Measurements from ENCODE around the gene AGTRAP. TPM values are rescaled to one million over a fixed set of nuclear protein-coding genes. Genes with fewer than 3 reads are reported as not detected.

Gene AGTRAP
- total RNA-seq, 2 experiments from 2014 or later = 16.5 to 18.0 TPM

DNA sequence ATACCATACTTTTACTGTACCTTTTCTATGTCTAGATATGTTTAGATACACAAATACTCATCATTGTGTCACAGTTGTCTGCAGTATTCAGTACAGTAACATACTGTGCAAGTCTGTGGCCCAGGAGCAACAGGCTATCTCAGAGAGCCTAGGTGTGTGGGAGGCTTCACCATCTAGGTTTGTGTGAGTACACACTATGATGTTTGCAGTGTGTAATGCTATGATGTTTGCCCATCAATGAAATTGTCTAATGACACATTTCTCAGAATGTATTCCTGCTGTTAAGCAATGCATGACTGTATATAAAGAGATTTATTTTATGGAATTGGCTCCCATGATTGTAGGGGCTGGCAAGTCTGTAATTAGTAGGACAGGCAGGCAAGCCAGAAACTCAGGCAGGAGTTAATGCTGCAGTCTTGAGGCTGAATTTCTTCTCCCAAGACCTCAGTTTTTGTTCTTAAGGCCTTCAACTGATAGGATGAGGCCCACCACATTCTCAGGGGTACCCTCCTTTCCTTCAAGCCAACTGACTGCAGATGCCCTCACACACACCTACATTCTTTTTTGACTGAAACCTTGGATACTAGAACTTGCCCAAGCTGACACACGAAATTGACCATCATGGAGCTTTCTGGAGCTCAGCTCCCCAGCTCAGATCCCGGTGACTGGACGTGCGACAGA lies 7.7 kb upstream of the AGTRAP start:
- no peak for DNase-seq
- Mint-ChIP-seq H3K27ac (no peak overlapping the region), H3K27me3 (no peaks in the 10 kb centered on the region), H3K9me3 (no peaks in the 10 kb centered on the region), H3K36me3 (no peaks in the 10 kb centered on the region), H3K4me1 (ENCODE audit: low read depth) (peaks cover 33% of the 10 kb centered on the region), H3K4me3 (no peak overlapping the region)
- CTCF ChIA-PET = interaction anchor here (1.0 to 1.6 kb wide), 3 partner anchors 9 to 78 kb away, joined by 3 to 4 read pairs (median 4); no protein-coding TSS in a partner anchor
- intact Hi-C loops (cut with micrococcal nuclease) = no loop called here
- POLR2A ChIA-PET = no interaction called here

DNA sequence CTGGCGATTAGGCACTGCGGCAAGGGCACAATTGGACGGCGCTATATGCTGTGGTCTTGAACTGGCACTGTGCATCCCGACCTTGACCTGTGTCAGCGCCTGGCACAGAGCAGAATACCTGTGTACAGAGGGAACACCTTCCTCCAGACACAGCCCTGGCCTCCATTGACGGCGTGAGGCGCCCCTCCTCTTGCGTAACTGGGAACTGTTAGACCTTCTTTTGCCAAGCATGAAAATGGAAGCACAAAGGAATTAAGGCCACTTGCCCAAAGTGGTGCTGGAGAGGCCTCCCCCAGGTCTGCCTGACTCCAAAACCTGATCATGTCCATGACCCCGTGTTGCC lies 6.8 kb upstream of the AGTRAP start:
- no peak for DNase-seq
- ChIA-PET CTCF (interaction anchor here (1.0 to 1.6 kb wide), 3 partner anchors 10 to 79 kb away, joined by 3 to 4 read pairs (median 4); no protein-coding TSS in a partner anchor), POLR2A (no interaction called here)
- no peaks in the 10 kb centered on the region for H3K27me3 Mint-ChIP-seq
- no peaks in the 10 kb centered on the region for H3K9me3 Mint-ChIP-seq
- peaks cover 33% of the 10 kb centered on the region for H3K4me1 Mint-ChIP-seq (ENCODE audit: low read depth)
- intact Hi-C loops (cut with micrococcal nuclease) = no loop called here
- no peak overlapping the region for H3K27ac Mint-ChIP-seq
- no peaks in the 10 kb centered on the region for H3K36me3 Mint-ChIP-seq
- no peak overlapping the region for H3K4me3 Mint-ChIP-seq

DNA sequence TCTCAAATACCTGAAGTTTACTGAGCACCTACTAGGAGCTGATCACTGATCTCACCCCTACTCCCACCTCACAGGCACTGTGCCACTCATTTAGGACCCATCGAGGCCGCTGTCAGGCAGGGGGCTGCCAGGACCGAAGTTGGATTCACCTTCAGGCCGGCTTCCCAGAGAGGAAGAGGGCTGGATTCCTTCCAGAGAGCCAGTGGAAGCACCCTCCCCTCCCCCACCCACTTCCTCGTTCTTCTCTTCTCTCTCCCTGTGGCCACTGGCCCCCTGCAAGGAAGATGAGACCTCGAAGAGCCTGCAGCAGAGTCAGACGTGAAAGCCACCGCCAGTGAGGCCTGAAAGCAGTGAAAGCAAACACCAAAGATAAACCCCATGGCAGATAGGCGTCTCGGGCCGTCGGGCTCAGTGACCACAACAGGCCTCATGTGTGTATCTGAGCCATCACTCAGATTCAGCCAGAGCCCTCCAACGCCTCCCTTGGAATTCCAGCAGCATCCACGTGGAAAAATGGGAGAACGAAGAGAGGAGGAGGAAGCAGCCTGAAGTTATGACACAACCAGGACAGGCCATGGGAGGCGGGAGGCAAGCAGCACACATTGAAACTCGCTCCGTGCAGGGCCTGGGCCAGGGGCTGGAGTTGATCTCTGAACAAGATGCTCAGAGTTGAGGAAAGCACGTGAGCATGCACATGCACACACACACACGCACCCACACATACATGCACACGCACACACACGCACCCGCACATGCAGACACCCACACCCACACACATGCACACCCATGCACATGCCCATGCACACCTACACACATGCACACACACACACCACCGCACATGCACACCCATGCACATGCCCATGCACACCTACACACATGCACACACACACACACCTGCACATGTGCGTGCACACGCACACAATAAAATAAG lies 6.2 kb upstream of the AGTRAP start:
- no peaks in the 10 kb centered on the region for H3K36me3 Mint-ChIP-seq
- peak overlapping the region; percentile 57 for H3K4me3 Mint-ChIP-seq
- intact Hi-C loops (cut with micrococcal nuclease) = no loop called here
- peaks cover 33% of the 10 kb centered on the region for H3K4me1 Mint-ChIP-seq (ENCODE audit: low read depth)
- CTCF ChIA-PET = interaction anchor here (1.2 to 2.0 kb wide), 4 partner anchors 10 to 79 kb away, joined by 3 to 10 read pairs (median 4); no protein-coding TSS in a partner anchor
- no peaks in the 10 kb centered on the region for H3K9me3 Mint-ChIP-seq
- no peaks in the 10 kb centered on the region for H3K27me3 Mint-ChIP-seq
- DNase-seq = no peak
- H3K27ac Mint-ChIP-seq = peak overlapping the region; percentile 67
- POLR2A ChIA-PET = interaction anchor here (1.3 kb wide), 1 partner anchor 65 kb away, joined by 4 read pairs; no protein-coding TSS in a partner anchor

DNA sequence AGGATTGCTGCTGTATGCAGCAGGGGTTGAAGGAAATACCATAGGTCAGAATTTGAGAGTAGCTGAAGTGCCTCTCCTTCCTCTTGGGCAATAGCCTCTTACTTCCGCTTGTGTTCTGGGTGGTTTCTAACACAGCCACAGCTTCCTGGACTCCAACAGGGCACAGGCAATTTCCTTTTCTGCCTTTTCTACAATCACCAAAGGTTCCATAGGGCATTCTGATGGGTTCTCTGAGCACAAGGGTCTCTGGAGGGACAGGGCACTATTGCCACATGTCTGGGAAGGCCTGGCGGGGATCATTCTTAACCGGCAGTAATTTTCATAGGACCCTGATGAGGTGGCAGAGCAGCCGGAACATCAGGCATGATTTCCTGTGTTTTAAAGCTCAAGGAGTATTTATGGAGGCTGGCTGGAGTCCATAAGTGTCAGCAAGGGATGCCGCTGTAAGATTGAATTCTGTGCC lies 5.5 kb upstream of the AGTRAP start:
- Mint-ChIP-seq H3K4me1 (ENCODE audit: low read depth) (peaks cover 33% of the 10 kb centered on the region), H3K27me3 (no peaks in the 10 kb centered on the region), H3K9me3 (no peaks in the 10 kb centered on the region), H3K36me3 (no peaks in the 10 kb centered on the region), H3K27ac (peak overlapping the region; percentile 67), H3K4me3 (peak overlapping the region; percentile 57)
- ChIA-PET CTCF (interaction anchor here (0.9 to 2.0 kb wide), 3 partner anchors 11 to 80 kb away, joined by 3 to 10 read pairs (median 6); no protein-coding TSS in a partner anchor), POLR2A (interaction anchor here (1.1 to 1.3 kb wide), 2 partner anchors 66 to 80 kb away, joined by 4 read pairs; no protein-coding TSS in a partner anchor)
- DNase-seq = peak; percentile 58
- intact Hi-C loops (cut with micrococcal nuclease) = no loop called here

DNA sequence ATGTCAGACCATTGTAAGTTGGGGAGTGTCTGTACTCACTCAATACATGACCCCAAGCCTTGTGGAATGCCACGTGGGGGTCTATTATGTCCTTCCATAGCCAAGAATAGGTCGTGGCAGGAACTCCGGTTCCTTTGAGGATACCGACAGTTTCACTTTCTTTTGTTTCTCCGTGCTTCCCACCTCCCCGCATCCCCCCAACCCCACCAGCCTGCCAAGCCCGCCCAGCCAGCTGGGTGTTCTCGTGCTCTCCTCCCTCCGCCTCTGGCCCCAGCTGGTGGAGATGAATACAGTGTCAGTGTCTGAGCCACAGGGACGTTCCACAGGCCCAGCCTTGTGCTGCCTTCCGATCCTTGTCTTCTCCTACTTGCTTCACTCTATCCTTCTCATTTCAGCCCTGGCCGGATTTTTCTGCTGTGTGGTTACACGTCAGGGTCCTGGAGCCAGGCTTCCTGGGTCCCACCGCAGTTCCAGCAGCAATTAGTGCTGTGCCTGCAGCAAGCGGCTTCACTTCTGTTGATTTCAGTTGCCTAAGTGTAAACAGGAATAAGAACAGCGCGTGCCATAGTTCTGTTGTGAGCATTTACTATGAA lies 4.1 kb upstream of the AGTRAP start:
- Mint-ChIP-seq H3K36me3 (no peaks in the 10 kb centered on the region), H3K4me1 (ENCODE audit: low read depth) (peaks cover 36% of the 10 kb centered on the region), H3K4me3 (peak overlapping the region; percentile 45), H3K27ac (peak overlapping the region; percentile 14), H3K9me3 (no peaks in the 10 kb centered on the region), H3K27me3 (no peaks in the 10 kb centered on the region)
- ChIA-PET POLR2A (interaction anchor here (0.6 to 1.1 kb wide), 2 partner anchors 76 to 81 kb away, joined by 3 to 4 read pairs; no protein-coding TSS in a partner anchor), CTCF (interaction anchor here (2.0 kb wide), 1 partner anchor 12 kb away, joined by 10 read pairs; no protein-coding TSS in a partner anchor)
- DNase-seq = peak; percentile 35
- intact Hi-C loops (cut with micrococcal nuclease) = no loop called here

DNA sequence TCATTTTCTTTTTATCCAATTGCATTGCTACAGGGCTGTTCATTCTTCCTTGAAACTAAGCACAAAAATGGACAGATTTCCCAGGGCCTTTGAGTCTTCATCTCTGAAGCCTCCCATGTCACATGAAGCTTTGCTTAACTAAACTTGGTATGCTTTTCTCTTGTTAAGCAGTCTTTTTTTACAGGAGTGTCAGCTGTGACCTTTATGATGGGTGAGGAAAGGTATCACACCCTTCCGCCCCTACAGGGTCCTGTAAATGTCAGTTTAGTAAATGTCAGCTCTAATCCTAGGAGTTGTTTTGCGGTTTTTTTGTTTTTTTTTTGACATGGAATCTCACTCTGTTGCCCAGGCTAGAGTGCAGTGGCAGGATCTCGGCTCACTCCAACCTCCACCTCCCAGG lies 2.6 kb upstream of the AGTRAP start:
- POLR2A ChIA-PET = no interaction called here
- CTCF ChIA-PET = interaction anchor here (0.8 kb wide), 1 partner anchor 14 kb away, joined by 4 read pairs; no protein-coding TSS in a partner anchor
- intact Hi-C loops (cut with micrococcal nuclease) = no loop called here
- Mint-ChIP-seq H3K4me3 (no peak overlapping the region), H3K4me1 (ENCODE audit: low read depth) (peaks cover 46% of the 10 kb centered on the region), H3K36me3 (no peaks in the 10 kb centered on the region), H3K9me3 (no peaks in the 10 kb centered on the region), H3K27ac (no peak overlapping the region), H3K27me3 (no peaks in the 10 kb centered on the region)
- no peak for DNase-seq

DNA sequence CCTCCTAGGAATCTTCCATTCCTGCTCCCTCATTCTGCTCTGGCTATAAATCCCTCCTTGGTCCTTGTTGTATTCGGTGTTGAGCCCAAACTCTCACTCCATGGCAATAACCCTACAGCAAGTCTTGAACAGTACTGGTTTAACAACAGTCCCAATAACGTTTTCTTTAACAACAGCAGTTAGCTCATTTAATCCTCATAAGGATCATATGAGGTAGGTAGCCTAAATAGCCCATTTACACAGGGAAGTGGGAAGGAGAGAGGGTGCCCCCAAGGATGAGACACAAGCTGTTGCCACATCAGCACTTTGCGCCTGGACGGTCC lies 444 bp upstream of the AGTRAP start:
- no peak for DNase-seq
- Mint-ChIP-seq H3K4me3 (peak overlapping the region; percentile 96), H3K27ac (no peak overlapping the region), H3K36me3 (no peaks in the 10 kb centered on the region), H3K4me1 (ENCODE audit: low read depth) (peaks cover 48% of the 10 kb centered on the region), H3K27me3 (no peaks in the 10 kb centered on the region), H3K9me3 (no peaks in the 10 kb centered on the region)
- ChIA-PET POLR2A (interaction anchor here (1.1 to 1.4 kb wide), 5 partner anchors 54 to 723 kb away, joined by 3 to 5 read pairs (median 4); partner anchors contain the start of genes FBXO6 and TARDBP), CTCF (interaction anchor here (0.7 to 4.2 kb wide), 3 partner anchors 16 to 71 kb away, joined by 3 to 35 read pairs (median 4); no protein-coding TSS in a partner anchor)
- intact Hi-C loops (cut with micrococcal nuclease) = loop anchor here (5.0 kb wide), 1 partner anchor 72 kb away; the partner anchor contains the start of genes CLCN6 and MTHFR

- Mint-ChIP-seq H3K27me3 (no peaks in the 10 kb centered on the region), H3K4me3 (peak overlapping the region; percentile 96), H3K27ac (peak overlapping the region; percentile 85), H3K9me3 (no peaks in the 10 kb centered on the region), H3K36me3 (no peaks in the 10 kb centered on the region), H3K4me1 (ENCODE audit: low read depth) (peaks cover 50% of the 10 kb centered on the region)
- ChIA-PET POLR2A (interaction anchor here (0.8 to 1.7 kb wide), 4 partner anchors 69 to 173 kb away, joined by 3 to 11 read pairs (median 4); partner anchors contain the start of genes CLCN6 and FBXO6), CTCF (interaction anchor here (1.2 to 4.2 kb wide), 4 partner anchors 12 to 87 kb away, joined by 3 to 35 read pairs (median 9); partner anchors contain the start of gene FBXO6)
- DNase-seq = peak; percentile 60
- intact Hi-C loops (cut with micrococcal nuclease) = loop anchor here (5.0 kb wide), 1 partner anchor 70 kb away; the partner anchor contains the start of genes CLCN6 and MTHFR
Measured at GRCh38 chr1:11736746-11737639, 1.1 kb downstream of the AGTRAP start.

DNA sequence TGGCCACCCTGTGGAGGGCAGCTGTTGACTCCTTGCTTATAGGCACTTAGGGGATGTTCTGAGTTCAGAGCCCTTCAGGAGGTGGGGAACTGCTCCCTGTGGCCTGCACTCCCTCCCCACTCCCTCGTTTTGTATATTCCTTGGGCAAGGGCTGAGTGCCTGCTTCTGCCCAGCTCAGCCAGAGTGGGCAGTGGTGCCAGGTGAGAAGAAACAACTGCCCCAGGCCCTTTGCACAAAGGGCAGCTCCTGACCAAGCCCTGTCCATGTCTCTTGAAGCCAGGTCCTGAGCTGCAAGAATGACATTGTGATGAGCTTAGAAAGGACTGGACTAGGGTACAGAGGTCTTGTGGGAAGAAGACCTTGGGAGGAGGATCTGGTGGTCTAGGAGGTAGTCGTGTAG lies 2.2 kb downstream of the AGTRAP start:
- intact Hi-C loops (cut with micrococcal nuclease) = loop anchor here (5.0 kb wide), 1 partner anchor 69 kb away; the partner anchor contains the start of genes CLCN6 and MTHFR
- Mint-ChIP-seq H3K27me3 (no peaks in the 10 kb centered on the region), H3K27ac (no peak overlapping the region), H3K9me3 (no peaks in the 10 kb centered on the region), H3K4me3 (no peak overlapping the region), H3K36me3 (no peaks in the 10 kb centered on the region), H3K4me1 (ENCODE audit: low read depth) (peaks cover 53% of the 10 kb centered on the region)
- POLR2A ChIA-PET = interaction anchor here (1.7 kb wide), 1 partner anchor 170 kb away, joined by 11 read pairs; no protein-coding TSS in a partner anchor
- no peak for DNase-seq
- CTCF ChIA-PET = interaction anchor here (1.2 to 4.2 kb wide), 3 partner anchors 18 to 88 kb away, joined by 3 to 35 read pairs (median 11); partner anchors contain the start of gene FBXO6

- no peak overlapping the region for H3K4me3 Mint-ChIP-seq
- H3K27me3 Mint-ChIP-seq = no peaks in the 10 kb centered on the region
- POLR2A ChIA-PET = no interaction called here
- CTCF ChIA-PET = no interaction called here
- no peak overlapping the region for H3K27ac Mint-ChIP-seq
- no peaks in the 10 kb centered on the region for H3K9me3 Mint-ChIP-seq
- no peaks in the 10 kb centered on the region for H3K36me3 Mint-ChIP-seq
- peaks cover 52% of the 10 kb centered on the region for H3K4me1 Mint-ChIP-seq (ENCODE audit: low read depth)
- intact Hi-C loops (cut with micrococcal nuclease) = loop anchor here (5.0 kb wide), 1 partner anchor 69 kb away; the partner anchor contains the start of genes CLCN6 and MTHFR
- DNase-seq = no peak
Measured at GRCh38 chr1:11738783-11739182, 2.8 kb downstream of the AGTRAP start.

Measured in activated CD4-positive, alpha-beta memory T cell treated with anti-CD3 and anti-CD28 coated beads for 36 hours (primary cell).